Measurements from ENCODE around the gene PCCB. TPM values are rescaled to one million over a fixed set of nuclear protein-coding genes. Genes with fewer than 3 reads are reported as not detected.

PCCB gene
- total and polyA plus RNA-seq, 2 of the 8 experiments (the other 6 are each of a cell fraction or from before 2014, with no cell fraction given): 56.7 to 84.4 TPM

- TF ChIP-seq CHD7 (IDR thresholded peaks at IDR 0.05; ENCODE audit: insufficient replicate concordance, low read length): no peak
Observed at GRCh38 chr3:136292500-136292899, 42.4 kb downstream of the PCCB start (continued).
